ENCODE data around the gene ARRDC1. TPM values are rescaled to one million over a fixed set of nuclear protein-coding genes. Genes with fewer than 3 reads are reported as not detected.

ARRDC1 gene
- polyA plus RNA-seq, 1 donor from 2014 or later: 53.4 TPM

DNA sequence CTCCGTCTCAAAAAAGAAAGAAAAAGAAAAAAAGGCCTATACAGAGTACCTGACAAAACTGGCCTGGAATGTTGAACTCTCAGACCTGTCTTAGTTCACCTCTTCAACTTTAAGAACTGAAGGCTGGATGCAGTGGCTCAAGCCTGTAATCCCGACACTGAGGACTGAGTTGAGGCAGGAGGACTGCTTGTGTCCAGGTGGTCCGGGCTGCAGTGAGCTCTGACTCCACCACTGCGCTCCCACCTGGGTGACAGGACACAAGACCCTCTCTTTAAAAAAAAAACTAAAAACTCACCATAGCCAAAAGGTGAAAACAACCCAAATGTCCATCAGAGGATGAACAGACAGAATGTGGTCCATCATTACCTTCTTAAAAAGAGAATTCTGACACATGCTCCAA lies 47.4 kb upstream of the ARRDC1 start:
- H3K27ac ChIP-seq (ENCODE audit: low read length): no peak overlapping the region
- TF ChIP-seq EZH2 (IDR thresholded peaks at IDR 0.05; ENCODE audit: borderline replicate concordance, insufficient read depth, low read length, poor library complexity, severe bottlenecking): no peak
- no peak for TF ChIP-seq MXI1 (conservative IDR thresholded peaks at IDR 0.05; ENCODE audit: poor library complexity, severe bottlenecking)
- TF ChIP-seq, protein P1, sequence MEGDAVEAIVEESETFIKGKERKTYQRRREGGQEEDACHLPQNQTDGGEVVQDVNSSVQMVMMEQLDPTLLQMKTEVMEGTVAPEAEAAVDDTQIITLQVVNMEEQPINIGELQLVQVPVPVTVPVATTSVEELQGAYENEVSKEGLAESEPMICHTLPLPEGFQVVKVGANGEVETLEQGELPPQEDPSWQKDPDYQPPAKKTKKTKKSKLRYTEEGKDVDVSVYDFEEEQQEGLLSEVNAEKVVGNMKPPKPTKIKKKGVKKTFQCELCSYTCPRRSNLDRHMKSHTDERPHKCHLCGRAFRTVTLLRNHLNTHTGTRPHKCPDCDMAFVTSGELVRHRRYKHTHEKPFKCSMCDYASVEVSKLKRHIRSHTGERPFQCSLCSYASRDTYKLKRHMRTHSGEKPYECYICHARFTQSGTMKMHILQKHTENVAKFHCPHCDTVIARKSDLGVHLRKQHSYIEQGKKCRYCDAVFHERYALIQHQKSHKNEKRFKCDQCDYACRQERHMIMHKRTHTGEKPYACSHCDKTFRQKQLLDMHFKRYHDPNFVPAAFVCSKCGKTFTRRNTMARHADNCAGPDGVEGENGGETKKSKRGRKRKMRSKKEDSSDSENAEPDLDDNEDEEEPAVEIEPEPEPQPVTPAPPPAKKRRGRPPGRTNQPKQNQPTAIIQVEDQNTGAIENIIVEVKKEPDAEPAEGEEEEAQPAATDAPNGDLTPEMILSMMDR (IDR thresholded peaks at IDR 0.05; ENCODE audit: poor library complexity, severe bottlenecking): no peak
- no peak for TF ChIP-seq EP300 (conservative IDR thresholded peaks at IDR 0.05; ENCODE audit: poor library complexity, severe bottlenecking)
- TF ChIP-seq RAD21 (conservative IDR thresholded peaks at IDR 0.05): no peak
- no peak for TF ChIP-seq SMC3 (conservative IDR thresholded peaks at IDR 0.05; ENCODE audit: poor library complexity)
- TF ChIP-seq, protein P2, sequence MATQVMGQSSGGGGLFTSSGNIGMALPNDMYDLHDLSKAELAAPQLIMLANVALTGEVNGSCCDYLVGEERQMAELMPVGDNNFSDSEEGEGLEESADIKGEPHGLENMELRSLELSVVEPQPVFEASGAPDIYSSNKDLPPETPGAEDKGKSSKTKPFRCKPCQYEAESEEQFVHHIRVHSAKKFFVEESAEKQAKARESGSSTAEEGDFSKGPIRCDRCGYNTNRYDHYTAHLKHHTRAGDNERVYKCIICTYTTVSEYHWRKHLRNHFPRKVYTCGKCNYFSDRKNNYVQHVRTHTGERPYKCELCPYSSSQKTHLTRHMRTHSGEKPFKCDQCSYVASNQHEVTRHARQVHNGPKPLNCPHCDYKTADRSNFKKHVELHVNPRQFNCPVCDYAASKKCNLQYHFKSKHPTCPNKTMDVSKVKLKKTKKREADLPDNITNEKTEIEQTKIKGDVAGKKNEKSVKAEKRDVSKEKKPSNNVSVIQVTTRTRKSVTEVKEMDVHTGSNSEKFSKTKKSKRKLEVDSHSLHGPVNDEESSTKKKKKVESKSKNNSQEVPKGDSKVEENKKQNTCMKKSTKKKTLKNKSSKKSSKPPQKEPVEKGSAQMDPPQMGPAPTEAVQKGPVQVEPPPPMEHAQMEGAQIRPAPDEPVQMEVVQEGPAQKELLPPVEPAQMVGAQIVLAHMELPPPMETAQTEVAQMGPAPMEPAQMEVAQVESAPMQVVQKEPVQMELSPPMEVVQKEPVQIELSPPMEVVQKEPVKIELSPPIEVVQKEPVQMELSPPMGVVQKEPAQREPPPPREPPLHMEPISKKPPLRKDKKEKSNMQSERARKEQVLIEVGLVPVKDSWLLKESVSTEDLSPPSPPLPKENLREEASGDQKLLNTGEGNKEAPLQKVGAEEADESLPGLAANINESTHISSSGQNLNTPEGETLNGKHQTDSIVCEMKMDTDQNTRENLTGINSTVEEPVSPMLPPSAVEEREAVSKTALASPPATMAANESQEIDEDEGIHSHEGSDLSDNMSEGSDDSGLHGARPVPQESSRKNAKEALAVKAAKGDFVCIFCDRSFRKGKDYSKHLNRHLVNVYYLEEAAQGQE (IDR thresholded peaks at IDR 0.05; ENCODE audit: borderline replicate concordance): no peak
- TF ChIP-seq POLR2AphosphoS5 (IDR thresholded peaks at IDR 0.05): no peak
- TF ChIP-seq TAF1 (IDR thresholded peaks at IDR 0.05; ENCODE audit: low read depth): no peak
- H3K27me3 ChIP-seq (ENCODE audit: insufficient read depth, low read depth, low read length): no peaks in the 10 kb centered on the region
- H3K4me3 ChIP-seq (ENCODE audit: low read length): no peak overlapping the region
- no peak overlapping the region for H2AFZ ChIP-seq (ENCODE audit: low read depth, low read length)
- no peak overlapping the region for H3K9ac ChIP-seq (ENCODE audit: low read length)
- no peaks in the 10 kb centered on the region for H3K79me2 ChIP-seq (replicated peaks; ENCODE audit: insufficient read depth, low read length)
- H3K36me3 ChIP-seq (ENCODE audit: insufficient read depth, low read length): no peaks in the 10 kb centered on the region
- H3K9me2 ChIP-seq (ENCODE audit: insufficient read depth, low read length): no peaks in the 10 kb centered on the region
- no peaks in the 10 kb centered on the region for H3F3A ChIP-seq (ENCODE audit: insufficient read depth, low read length, poor library complexity, severe bottlenecking)
- no peak overlapping the region for H3K4me2 ChIP-seq (ENCODE audit: low read length)
- H3K9me3 ChIP-seq (ENCODE audit: low read length): no peaks in the 10 kb centered on the region
- no peaks in the 10 kb centered on the region for H4K20me1 ChIP-seq (ENCODE audit: insufficient read depth)

GRCh38 chr9:137564134-137564533 lies 41.4 kb upstream of the ARRDC1 start:
- Histone ChIP-seq H4K20me1 (ENCODE audit: insufficient read depth) (no peaks in the 10 kb centered on the region), H3K27me3 (ENCODE audit: insufficient read depth, low read depth, low read length) (no peaks in the 10 kb centered on the region), H3K9me2 (ENCODE audit: insufficient read depth, low read length) (no peaks in the 10 kb centered on the region), H3K79me2 (replicated peaks; ENCODE audit: insufficient read depth, low read length) (no peaks in the 10 kb centered on the region), H3K9me3 (ENCODE audit: low read length) (no peaks in the 10 kb centered on the region), H3K9ac (ENCODE audit: low read length) (no peak overlapping the region), H2AFZ (ENCODE audit: low read depth, low read length) (no peak overlapping the region), H3K4me3 (ENCODE audit: low read length) (no peak overlapping the region), H3F3A (ENCODE audit: insufficient read depth, low read length, poor library complexity, severe bottlenecking) (no peaks in the 10 kb centered on the region), H3K36me3 (ENCODE audit: insufficient read depth, low read length) (no peaks in the 10 kb centered on the region), H3K4me2 (ENCODE audit: low read length) (no peak overlapping the region), H3K27ac (ENCODE audit: low read length) (no peak overlapping the region)
- no peak for TF ChIP-seq RAD21 (conservative IDR thresholded peaks at IDR 0.05)
- TF ChIP-seq POLR2AphosphoS5 (IDR thresholded peaks at IDR 0.05): no peak
- TF ChIP-seq, protein P2 (IDR thresholded peaks at IDR 0.05; ENCODE audit: borderline replicate concordance): no peak
- TF ChIP-seq EP300 (conservative IDR thresholded peaks at IDR 0.05; ENCODE audit: poor library complexity, severe bottlenecking): no peak
- no peak for TF ChIP-seq EZH2 (IDR thresholded peaks at IDR 0.05; ENCODE audit: borderline replicate concordance, insufficient read depth, low read length, poor library complexity, severe bottlenecking)
- TF ChIP-seq MXI1 (conservative IDR thresholded peaks at IDR 0.05; ENCODE audit: poor library complexity, severe bottlenecking): no peak
- TF ChIP-seq SMC3 (conservative IDR thresholded peaks at IDR 0.05; ENCODE audit: poor library complexity): no peak
- no peak for TF ChIP-seq TAF1 (IDR thresholded peaks at IDR 0.05; ENCODE audit: low read depth)
- TF ChIP-seq, protein P1 (IDR thresholded peaks at IDR 0.05; ENCODE audit: poor library complexity, severe bottlenecking): no peak
